Ishikawa (cell line): ENCODE measurements around the gene DIRAS2.

Source experiments
- CEBPB ChIP-seq: IDR thresholded peaks from 2 replicates; pipeline ENCODE4 v1.6.1; 2012
- EGR1 ChIP-seq: IDR thresholded peaks from 2 replicates; pipeline ENCODE4 v1.6.1; 2012
- EP300 ChIP-seq: IDR thresholded peaks from 2 replicates; pipeline ENCODE4 v1.6.1; 2012; ENCODE audit warnings: borderline replicate concordance
- MAX ChIP-seq: IDR thresholded peaks from 2 replicates; pipeline ENCODE4 v1.6.1; 2012
- YY1 ChIP-seq: IDR thresholded peaks from 2 replicates; pipeline ENCODE4 v1.6.1; 2012; ENCODE audit warnings: low read depth

- TF ChIP-seq YY1 (no peak), EGR1 (no peak), EP300 (no peak), MAX (no peak), CEBPB (no peak)
Measured at GRCh38 chr9:90612957-90613356, 29.7 kb downstream of the DIRAS2 start.
